Measurements from ENCODE around the gene CEP72. TPM values are rescaled to one million over a fixed set of nuclear protein-coding genes. Genes with fewer than 3 reads are reported as not detected.

CEP72 gene
- total RNA-seq, 1 experiment from 2014 or later = 24.8 TPM

- no peak for TF ChIP-seq CTCF (conservative IDR thresholded peaks at IDR 0.05)
- H3K27me3 Mint-ChIP-seq (ENCODE audit: low read depth) = peaks cover 35% of the 10 kb centered on the region
- Histone ChIP-seq H2AK5ac (ENCODE audit: insufficient read length, low read length) (no peak overlapping the region), H3K4me2 (ENCODE audit: insufficient read depth, insufficient read length, low read length) (no peak overlapping the region), H3T11ph (ENCODE audit: low read length) (no peak overlapping the region), H2BK12ac (ENCODE audit: insufficient read length, low read depth, low read length) (no peak overlapping the region), H4K5ac (ENCODE audit: insufficient read length, low read depth, low read length) (no peak overlapping the region), H4K91ac (ENCODE audit: insufficient read length, low read depth, low read length) (no peak overlapping the region), H2BK120ac (ENCODE audit: low read depth, low read length, poor library complexity, severe bottlenecking) (no peak overlapping the region), H3K14ac (ENCODE audit: insufficient read depth, low read length) (no peak overlapping the region), H3K4me1 (ENCODE audit: insufficient read depth, low read length) (no peaks in the 10 kb centered on the region), H3K9ac (ENCODE audit: extremely low read depth, insufficient read length, low read length) (no peak overlapping the region), H3K4ac (ENCODE audit: low read depth, low read length) (no peak overlapping the region), H3K9me3 (ENCODE audit: control insufficient read depth, low read depth, low read length) (no peaks in the 10 kb centered on the region), H2BK5ac (ENCODE audit: insufficient read length, low read length) (no peak overlapping the region), H4K20me1 (ENCODE audit: control insufficient read depth, insufficient read depth, insufficient read length) (no peaks in the 10 kb centered on the region), H3K27me3 (ENCODE audit: insufficient read depth, low read length) (peaks cover 2% of the 10 kb centered on the region; the same call in 1 of the 2 replicates), H3K79me1 (ENCODE audit: insufficient read depth, low read depth, low read length, poor library complexity, severe bottlenecking) (no peaks in the 10 kb centered on the region), H3K79me2 (ENCODE audit: insufficient read depth, low read length) (no peaks in the 10 kb centered on the region), H2AFZ (ENCODE audit: low read length) (no peak overlapping the region), H3K56ac (ENCODE audit: insufficient read length, low read depth, low read length) (no peak overlapping the region), H4K8ac (replicated peaks; ENCODE audit: insufficient read length, low read depth, low read length) (no peak overlapping the region), H3K18ac (ENCODE audit: insufficient read length, low read depth, low read length) (no peak overlapping the region), H3K23ac (ENCODE audit: insufficient read length, low read depth, low read length) (no peak overlapping the region), H2BK20ac (ENCODE audit: low read depth, low read length, poor library complexity, severe bottlenecking) (no peak overlapping the region), H2BK15ac (ENCODE audit: low read depth, low read length) (no peak overlapping the region), H3K23me2 (ENCODE audit: insufficient read length, low read depth, low read length, poor library complexity, severe bottlenecking) (no peaks in the 10 kb centered on the region), H3K27ac (ENCODE audit: insufficient read length, low read depth, low read length) (no peak overlapping the region)
- peaks cover 6 to 15% of the 10 kb centered on the region in 2 experiments for H3K4me1 Mint-ChIP-seq
- H3K4me3 Mint-ChIP-seq = no peak overlapping the region
- H3K9me3 Mint-ChIP-seq = peaks cover 0 to 3% of the 10 kb centered on the region in 2 experiments; a peak in 1 of 5 replicates
- WGBS (ENCODE audit: extremely low coverage, insufficient read length, low lambda C conversion rate) = no CpG with 5 or more reads among the region's 23 CpGs
- H3K36me3 Mint-ChIP-seq (ENCODE audit: insufficient read depth in 1 of 3, low read depth in 3 of 3) = no peaks in the 10 kb centered on the region
- no peak for DNase-seq
- H3K27ac Mint-ChIP-seq = no peak overlapping the region
These were observed 42.7 kb upstream of the CEP72 start for GRCh38 chr5:569358-569867.

Data from H9 (cell line).